Esophagus muscularis mucosa (tissue), 4 donors: ENCODE data around the gene NFATC1. TPM values are rescaled to one million over a fixed set of nuclear protein-coding genes. Genes with fewer than 3 reads are reported as not detected.

ENCODE experiments used
- DNase-seq: peaks from one replicate; pipeline ENCODE4 v3.0.0-alpha.2; 2017; ENCODE audit errors: extremely low spot score
- H3K27ac ChIP-seq, 4 donors: fragments of 200-600 bp; sonication (generic); replicated peaks in 1 of 4; 1 replicate in 3 of 4; 2 replicates in 1 of 4; pipeline ENCODE4 v1.5.1; 2016 to 2019; ENCODE audit warnings: mild to moderate bottlenecking in 1 of 4
- H3K27me3 ChIP-seq, 4 donors: fragments of 200-600 bp; sonication (generic); one replicate each; pipeline versions ENCODE4 v1.5.1 to v1.6.0; 2016 to 2019
- H3K36me3 ChIP-seq, 4 donors: fragments of 200-600 bp; sonication (generic); one replicate each; pipeline ENCODE4 v1.5.1; 2016 to 2019
- H3K4me1 ChIP-seq, 4 donors: fragments of 200-600 bp; sonication (generic); one replicate each; pipeline ENCODE4 v1.5.1; 2016 to 2019
- H3K4me3 ChIP-seq, 4 donors: fragments of 200-600 bp; sonication (generic); 1 replicate in 2 of 4; 2 replicates in 2 of 4; pipeline ENCODE4 v1.5.1; 2016 to 2019; ENCODE audit warnings: mild to moderate bottlenecking in 4 of 4, moderate library complexity in 1 of 4
- H3K9me3 ChIP-seq, 4 donors: fragments of 200-600 bp; sonication (generic); 1 replicate in 3 of 4; 2 replicates in 1 of 4; pipeline ENCODE4 v1.5.1; 2016 to 2019
- EP300 ChIP-seq: sonication (generic); formaldehyde crosslinking; IDR thresholded peaks from one replicate; pipeline ENCODE4 v1.6.1; 2017; ENCODE audit warnings: antibody characterized with exemption
- POLR2A ChIP-seq: fragments of 450-650 bp; IDR thresholded peaks from one replicate; pipeline ENCODE4 v1.6.1; 2017; ENCODE audit warnings: antibody characterized with exemption, moderate library complexity, mild to moderate bottlenecking, low read depth
- POLR2AphosphoS5 ChIP-seq, 2 donors: sonication (generic); formaldehyde crosslinking; IDR thresholded peaks; one replicate each; pipeline ENCODE4 v1.6.1; 2017; ENCODE audit warnings: antibody characterized with exemption in 2 of 2
- WGBS: methylation state at CpG from one replicate; pipeline ENCODE4 v1.1.5; 2018; 5-methylcytosine and 5-hydroxymethylcytosine counted together
- intact Hi-C: fragments of 100-400 bp; cut with DNase I; formaldehyde crosslinking; loops from one replicate; pipeline ENCODE4 v1.15.1; 2023
- total RNA-seq, 4 donors: library from RNA; depleted of rRNA; stranded (reverse); fragments of >200 nt; gene quantifications; one replicate each; pipeline versions ENCODE4 v1.1.0 to v1.2.1, GENCODE V29; 2016
- TF ChIP-seq, protein P1 (sequence below), 3 experiments: fragments of 200-600 bp in 2 of 3; fragments of 450-650 bp in 1 of 3; sonication (generic) in 2 of 3; IDR thresholded peaks; one replicate each; pipeline ENCODE4 v1.5.1; 2017 to 2019; ENCODE audit warnings: antibody characterized with exemption in 3 of 3, mild to moderate bottlenecking in 2 of 3, moderate library complexity in 1 of 3

The NFATC1 gene
- total RNA-seq, 4 donors from 2014 or later, result 15.0 to 22.0 (median 17.8) TPM

DNA sequence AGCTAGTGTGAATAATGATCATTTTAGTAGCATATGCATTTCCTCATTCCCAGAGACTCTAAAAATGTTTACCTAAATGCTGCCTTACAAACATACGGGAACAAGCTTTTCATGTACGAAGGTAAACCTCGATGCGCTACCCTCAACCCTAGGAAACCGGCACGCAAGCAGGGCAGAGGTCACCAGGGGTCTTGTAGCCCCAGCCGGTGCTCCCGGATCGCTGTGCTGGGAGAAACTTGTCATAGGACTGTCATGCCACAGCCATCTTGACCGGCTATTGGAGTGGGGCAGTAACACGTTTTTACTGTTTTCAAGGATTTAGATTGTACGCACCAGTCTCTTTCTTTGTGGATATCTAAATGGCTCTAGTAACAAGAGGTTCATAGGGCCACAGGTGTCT lies 34.8 kb upstream of the NFATC1 start:
- intact Hi-C loops, result no loop called here
- no peaks in the 10 kb centered on the region for H3K4me1 ChIP-seq
- no peak overlapping the region for H3K4me3 ChIP-seq
- whole genome bisulfite sequencing, result 97% methylated on average over 12 of the region's 12 CpGs
- no peaks in the 10 kb centered on the region for H3K27me3 ChIP-seq
- no peak for TF ChIP-seq POLR2A
- TF ChIP-seq, protein P1, sequence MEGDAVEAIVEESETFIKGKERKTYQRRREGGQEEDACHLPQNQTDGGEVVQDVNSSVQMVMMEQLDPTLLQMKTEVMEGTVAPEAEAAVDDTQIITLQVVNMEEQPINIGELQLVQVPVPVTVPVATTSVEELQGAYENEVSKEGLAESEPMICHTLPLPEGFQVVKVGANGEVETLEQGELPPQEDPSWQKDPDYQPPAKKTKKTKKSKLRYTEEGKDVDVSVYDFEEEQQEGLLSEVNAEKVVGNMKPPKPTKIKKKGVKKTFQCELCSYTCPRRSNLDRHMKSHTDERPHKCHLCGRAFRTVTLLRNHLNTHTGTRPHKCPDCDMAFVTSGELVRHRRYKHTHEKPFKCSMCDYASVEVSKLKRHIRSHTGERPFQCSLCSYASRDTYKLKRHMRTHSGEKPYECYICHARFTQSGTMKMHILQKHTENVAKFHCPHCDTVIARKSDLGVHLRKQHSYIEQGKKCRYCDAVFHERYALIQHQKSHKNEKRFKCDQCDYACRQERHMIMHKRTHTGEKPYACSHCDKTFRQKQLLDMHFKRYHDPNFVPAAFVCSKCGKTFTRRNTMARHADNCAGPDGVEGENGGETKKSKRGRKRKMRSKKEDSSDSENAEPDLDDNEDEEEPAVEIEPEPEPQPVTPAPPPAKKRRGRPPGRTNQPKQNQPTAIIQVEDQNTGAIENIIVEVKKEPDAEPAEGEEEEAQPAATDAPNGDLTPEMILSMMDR (IDR thresholded peaks at IDR 0.05), result no peak
- no peaks in the 10 kb centered on the region for H3K9me3 ChIP-seq
- no peak overlapping the region for H3K27ac ChIP-seq
- no peak for DNase-seq
- peaks cover 24 to 67% (median 49%) of the 10 kb centered on the region in 4 donors for H3K36me3 ChIP-seq

DNA sequence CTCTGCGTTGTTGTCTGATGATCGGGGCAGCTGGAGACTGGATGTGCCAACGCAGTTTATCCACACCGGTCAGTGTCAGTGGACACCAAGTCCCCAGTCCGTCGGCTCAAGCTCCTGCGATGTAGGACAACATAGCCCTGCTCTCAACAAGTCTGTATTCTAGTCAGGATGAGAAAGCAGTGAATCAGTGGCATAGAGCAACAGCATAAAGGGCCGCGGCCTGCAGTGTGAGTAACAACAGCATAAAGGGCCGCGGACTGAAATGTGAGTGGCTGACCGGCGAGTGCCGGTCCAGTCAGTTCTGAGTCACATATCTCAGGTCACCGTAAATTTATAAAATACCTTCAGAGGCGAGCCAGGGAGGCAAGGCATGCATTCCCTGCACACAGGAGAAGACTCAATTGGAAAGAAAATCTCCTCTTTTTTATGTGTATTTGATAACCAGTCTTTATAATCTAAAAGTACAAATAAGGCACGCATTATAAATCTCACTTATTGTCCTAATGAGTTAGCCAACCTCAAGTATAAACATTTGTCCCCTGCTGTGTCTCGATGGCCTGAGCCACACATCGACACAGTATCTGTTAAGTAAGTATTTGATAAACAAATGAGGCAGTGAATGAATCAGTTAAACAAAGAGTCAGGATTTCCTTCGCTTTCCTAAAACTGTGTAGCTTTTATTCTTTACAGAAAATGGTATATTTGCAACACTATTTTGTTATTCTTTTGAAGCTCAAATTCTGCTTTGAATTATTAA lies 33.8 kb upstream of the NFATC1 start:
- H3K4me3 ChIP-seq, result no peak overlapping the region
- WGBS, result 92% methylated on average over 20 of the region's 20 CpGs
- no peaks in the 10 kb centered on the region for H3K9me3 ChIP-seq
- no peak overlapping the region for H3K27ac ChIP-seq
- H3K36me3 ChIP-seq, result peaks cover 24 to 66% (median 49%) of the 10 kb centered on the region in 4 donors
- no peak for DNase-seq
- intact Hi-C loops, result no loop called here
- no peaks in the 10 kb centered on the region for H3K4me1 ChIP-seq
- no peaks in the 10 kb centered on the region for H3K27me3 ChIP-seq
- no peak for TF ChIP-seq POLR2AphosphoS5 (IDR thresholded peaks at IDR 0.05)
- TF ChIP-seq, protein P1 (IDR thresholded peaks at IDR 0.05), result no peak
- no peak for TF ChIP-seq POLR2A
- TF ChIP-seq EP300, result no peak

DNA sequence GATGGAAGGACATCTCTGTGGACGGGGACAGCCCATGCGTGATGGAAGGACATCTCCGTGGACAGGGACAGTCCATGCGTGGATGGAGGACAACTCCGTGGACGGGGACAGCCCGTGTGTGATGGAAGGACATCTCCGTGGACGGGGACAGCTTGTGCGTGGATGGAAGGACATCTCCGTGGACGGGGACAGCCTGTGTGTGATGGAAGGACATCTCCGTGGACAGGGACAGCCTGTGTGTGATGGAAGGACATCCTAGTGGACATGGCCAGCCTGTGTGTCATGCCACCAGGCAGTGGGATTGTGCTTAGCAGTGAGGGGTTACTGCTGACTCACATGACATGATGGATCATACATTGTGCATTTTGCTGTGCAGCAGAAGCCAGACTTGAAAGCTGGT lies 30.0 kb upstream of the NFATC1 start:
- TF ChIP-seq POLR2A (no peak), EP300 (no peak), POLR2AphosphoS5 (IDR thresholded peaks at IDR 0.05) (no peak)
- TF ChIP-seq, protein P1 (IDR thresholded peaks at IDR 0.05), result no peak
- no peaks in the 10 kb centered on the region for H3K9me3 ChIP-seq
- no peak for DNase-seq
- no peak overlapping the region for H3K4me3 ChIP-seq
- H3K27me3 ChIP-seq, result no peaks in the 10 kb centered on the region
- no peaks in the 10 kb centered on the region for H3K4me1 ChIP-seq
- 90% methylated on average over 13 of the region's 13 CpGs for WGBS
- H3K27ac ChIP-seq, result no peak overlapping the region
- intact Hi-C loops, result no loop called here
- peaks cover 17 to 54% (median 33%) of the 10 kb centered on the region in 4 donors for H3K36me3 ChIP-seq

DNA sequence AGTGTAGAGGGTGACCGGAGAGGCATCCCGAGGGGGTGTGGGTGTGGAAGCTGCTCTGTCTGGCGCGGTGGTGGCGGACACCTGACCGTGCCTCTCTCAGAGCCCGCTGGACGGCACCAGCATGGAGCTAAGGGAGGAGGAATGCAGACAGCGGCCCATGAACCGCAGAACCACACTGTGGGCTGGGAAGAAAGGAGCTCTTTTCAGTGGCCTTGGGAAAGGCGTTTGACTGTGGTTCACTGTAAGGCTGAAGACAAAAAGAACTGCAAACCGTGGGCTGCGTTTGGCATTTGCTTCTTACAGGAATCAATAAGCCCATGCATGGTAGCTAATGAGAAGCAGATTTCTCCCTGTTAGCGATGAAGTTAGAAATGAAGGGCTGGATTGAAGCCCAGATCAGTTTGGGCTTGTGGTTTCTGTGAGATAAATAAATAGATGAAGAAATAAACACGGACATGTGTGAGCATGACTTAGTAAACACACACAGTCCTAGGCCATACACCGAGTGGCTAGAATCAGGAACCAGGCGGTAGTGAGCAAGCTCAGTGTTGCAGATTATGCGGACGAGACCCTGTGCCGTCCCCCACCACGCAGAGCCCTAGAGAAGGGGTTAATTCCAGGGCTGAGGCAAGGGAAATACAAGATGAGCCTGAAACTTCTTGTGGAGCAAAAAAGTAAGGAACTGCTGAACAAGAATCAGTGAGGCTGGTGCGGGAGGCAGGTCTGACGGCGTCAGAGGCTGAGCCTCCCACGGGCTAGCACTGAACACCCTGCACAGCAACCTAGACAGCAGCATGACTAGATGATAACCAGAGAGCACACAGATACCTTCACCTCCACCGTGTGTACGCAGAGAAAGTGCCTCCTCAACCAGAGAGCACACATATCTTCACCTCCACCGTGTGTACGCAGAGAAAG lies 29.3 kb upstream of the NFATC1 start:
- Histone ChIP-seq H3K4me3 (no peak overlapping the region), H3K27ac (no peak overlapping the region), H3K27me3 (no peaks in the 10 kb centered on the region), H3K4me1 (no peaks in the 10 kb centered on the region), H3K36me3 (peaks cover 10 to 47% (median 27%) of the 10 kb centered on the region in 4 donors), H3K9me3 (no peaks in the 10 kb centered on the region)
- no peak for TF ChIP-seq POLR2AphosphoS5 (IDR thresholded peaks at IDR 0.05)
- no peak for TF ChIP-seq EP300
- TF ChIP-seq, protein P1 (IDR thresholded peaks at IDR 0.05), result no peak
- no peak for TF ChIP-seq POLR2A
- intact Hi-C loops, result no loop called here
- DNase-seq, result no peak
- 78% methylated on average over 29 of the region's 29 CpGs for WGBS
